ENCODE measurements around the gene PACSIN1. TPM values are rescaled to one million over a fixed set of nuclear protein-coding genes. Genes with fewer than 3 reads are reported as not detected.

Gene PACSIN1
- total RNA-seq, 1 donor from 2014 or later, result 3.4 TPM

DNA sequence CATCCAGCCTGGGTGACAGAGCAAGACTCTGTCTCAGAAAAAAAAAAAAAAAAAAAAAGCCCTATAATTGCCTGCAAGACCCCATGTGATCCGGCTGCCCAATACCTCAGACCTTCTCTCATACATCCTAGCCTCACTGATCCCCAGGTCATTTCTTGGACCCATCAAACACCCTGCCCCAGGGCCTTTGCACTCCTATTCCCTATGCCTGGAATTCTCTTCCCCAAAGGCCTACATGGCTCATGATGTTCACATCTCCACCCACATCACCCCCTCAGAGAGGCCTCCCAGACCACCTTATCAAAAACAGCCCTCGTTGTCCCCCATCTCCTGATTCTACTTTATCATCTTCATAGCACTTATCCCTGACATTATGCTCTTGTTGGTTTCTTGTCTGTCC lies 8.9 kb downstream of the PACSIN1 start:
- DNase-seq (ENCODE audit: extremely low spot score, unreplicated experiment), result no peak

DNA sequence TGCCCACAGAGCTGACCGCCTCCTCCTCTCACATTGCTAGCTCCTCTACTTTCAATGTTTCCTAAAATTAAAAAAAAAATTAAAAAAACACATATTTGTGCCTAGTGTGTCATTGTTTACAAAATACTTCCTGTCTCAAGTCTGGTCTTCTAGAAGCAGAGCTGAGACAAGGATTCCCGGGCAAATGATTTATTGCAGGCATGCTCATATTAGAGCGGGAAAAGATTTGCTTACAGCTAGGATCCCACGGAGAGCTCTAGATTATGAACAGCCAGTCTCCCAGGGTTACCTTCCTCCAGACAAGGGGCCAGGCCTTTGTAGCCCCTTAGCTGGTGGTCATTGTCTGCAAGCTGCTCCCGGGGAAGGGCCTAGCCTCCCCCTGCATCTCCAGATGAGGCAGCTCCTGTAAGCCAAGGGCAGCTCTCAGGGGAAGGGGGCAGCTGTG lies 9.4 kb downstream of the PACSIN1 start:
- H3K27me3 Mint-ChIP-seq, result peaks cover 3% of the 10 kb centered on the region
- no peaks in the 10 kb centered on the region for H3K36me3 Mint-ChIP-seq
- TF ChIP-seq, protein P1, sequence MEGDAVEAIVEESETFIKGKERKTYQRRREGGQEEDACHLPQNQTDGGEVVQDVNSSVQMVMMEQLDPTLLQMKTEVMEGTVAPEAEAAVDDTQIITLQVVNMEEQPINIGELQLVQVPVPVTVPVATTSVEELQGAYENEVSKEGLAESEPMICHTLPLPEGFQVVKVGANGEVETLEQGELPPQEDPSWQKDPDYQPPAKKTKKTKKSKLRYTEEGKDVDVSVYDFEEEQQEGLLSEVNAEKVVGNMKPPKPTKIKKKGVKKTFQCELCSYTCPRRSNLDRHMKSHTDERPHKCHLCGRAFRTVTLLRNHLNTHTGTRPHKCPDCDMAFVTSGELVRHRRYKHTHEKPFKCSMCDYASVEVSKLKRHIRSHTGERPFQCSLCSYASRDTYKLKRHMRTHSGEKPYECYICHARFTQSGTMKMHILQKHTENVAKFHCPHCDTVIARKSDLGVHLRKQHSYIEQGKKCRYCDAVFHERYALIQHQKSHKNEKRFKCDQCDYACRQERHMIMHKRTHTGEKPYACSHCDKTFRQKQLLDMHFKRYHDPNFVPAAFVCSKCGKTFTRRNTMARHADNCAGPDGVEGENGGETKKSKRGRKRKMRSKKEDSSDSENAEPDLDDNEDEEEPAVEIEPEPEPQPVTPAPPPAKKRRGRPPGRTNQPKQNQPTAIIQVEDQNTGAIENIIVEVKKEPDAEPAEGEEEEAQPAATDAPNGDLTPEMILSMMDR (conservative IDR thresholded peaks at IDR 0.05), result no peak
- H3K9me3 Mint-ChIP-seq, result peaks cover 5% of the 10 kb centered on the region
- peaks cover 4% of the 10 kb centered on the region for H3K4me1 Mint-ChIP-seq (ENCODE audit: unreplicated experiment)
- no peak for DNase-seq (ENCODE audit: extremely low spot score, unreplicated experiment)
- no peak overlapping the region for H3K4me3 Mint-ChIP-seq
- H3K27ac Mint-ChIP-seq, result no peak overlapping the region

More for the DNA sequence above, 8.9 kb downstream of the PACSIN1 start:
- H3K9me3 Mint-ChIP-seq, result peaks cover 5% of the 10 kb centered on the region
- TF ChIP-seq, protein P1 (conservative IDR thresholded peaks at IDR 0.05), result no peak
- no peaks in the 10 kb centered on the region for H3K36me3 Mint-ChIP-seq
- no peak overlapping the region for H3K4me3 Mint-ChIP-seq
- H3K27me3 Mint-ChIP-seq, result peaks cover 3% of the 10 kb centered on the region
- H3K27ac Mint-ChIP-seq, result no peak overlapping the region
- H3K4me1 Mint-ChIP-seq (ENCODE audit: unreplicated experiment), result peaks cover 4% of the 10 kb centered on the region

DNA sequence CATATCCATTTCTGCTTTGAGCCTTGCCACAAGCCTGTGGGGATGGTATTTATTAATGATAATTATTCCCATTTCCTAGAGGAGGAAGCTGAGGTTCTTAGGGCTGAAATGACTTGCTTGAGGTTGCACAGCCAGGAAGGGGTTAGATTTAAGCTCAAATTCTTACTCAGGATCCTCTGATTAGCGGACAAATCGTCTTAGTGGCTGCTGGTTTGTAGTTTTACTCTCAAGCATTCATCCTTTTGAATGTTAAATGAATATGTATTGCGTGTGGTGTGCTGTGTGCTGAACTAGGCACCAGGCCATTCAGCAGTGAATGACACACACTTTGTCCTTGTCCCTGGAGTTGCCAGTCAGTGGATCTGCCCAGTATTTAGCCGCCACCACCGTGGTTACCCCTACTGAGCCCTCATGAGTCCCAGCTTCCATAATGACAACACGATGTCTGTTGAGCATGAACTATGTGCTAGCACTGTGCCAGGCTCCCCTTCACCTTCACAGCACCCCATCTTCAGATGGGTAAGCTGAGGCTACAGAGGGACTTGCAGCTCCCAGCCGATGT lies 10.0 kb downstream of the PACSIN1 start:
- Mint-ChIP-seq H3K4me3 (no peak overlapping the region), H3K27ac (no peak overlapping the region), H3K9me3 (peaks cover 5% of the 10 kb centered on the region), H3K36me3 (no peaks in the 10 kb centered on the region), H3K4me1 (ENCODE audit: unreplicated experiment) (peaks cover 4% of the 10 kb centered on the region), H3K27me3 (peaks cover 3% of the 10 kb centered on the region)
- TF ChIP-seq, protein P1 (conservative IDR thresholded peaks at IDR 0.05), result no peak
- no peak for DNase-seq (ENCODE audit: extremely low spot score, unreplicated experiment)

DNA sequence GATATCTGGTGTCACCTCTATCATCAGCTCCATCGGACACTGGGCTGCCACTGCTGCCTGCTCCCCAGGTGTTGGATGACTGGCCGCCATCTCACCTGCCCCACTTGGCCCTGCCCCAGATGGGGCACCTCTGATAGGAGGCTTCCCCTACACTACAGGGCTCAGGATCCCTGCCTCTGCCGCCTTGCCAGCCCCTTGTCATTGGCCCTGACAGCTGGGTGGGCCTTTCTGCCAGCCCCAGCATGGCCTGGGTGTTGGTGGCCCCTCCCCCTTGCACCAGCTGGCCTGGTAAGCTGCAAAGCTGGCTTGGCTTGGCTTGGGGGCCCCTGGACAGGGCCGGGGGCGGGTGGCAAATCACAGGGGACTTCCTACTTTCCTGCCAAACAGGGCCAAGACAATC lies 10.6 kb downstream of the PACSIN1 start:
- TF ChIP-seq, protein P1 (conservative IDR thresholded peaks at IDR 0.05), result no peak
- H3K36me3 Mint-ChIP-seq, result no peaks in the 10 kb centered on the region
- peaks cover 5% of the 10 kb centered on the region for H3K9me3 Mint-ChIP-seq
- H3K27ac Mint-ChIP-seq, result no peak overlapping the region
- no peak for DNase-seq (ENCODE audit: extremely low spot score, unreplicated experiment)
- no peak overlapping the region for H3K4me3 Mint-ChIP-seq
- peaks cover 3% of the 10 kb centered on the region for H3K27me3 Mint-ChIP-seq
- H3K4me1 Mint-ChIP-seq (ENCODE audit: unreplicated experiment), result peaks cover 4% of the 10 kb centered on the region

DNA sequence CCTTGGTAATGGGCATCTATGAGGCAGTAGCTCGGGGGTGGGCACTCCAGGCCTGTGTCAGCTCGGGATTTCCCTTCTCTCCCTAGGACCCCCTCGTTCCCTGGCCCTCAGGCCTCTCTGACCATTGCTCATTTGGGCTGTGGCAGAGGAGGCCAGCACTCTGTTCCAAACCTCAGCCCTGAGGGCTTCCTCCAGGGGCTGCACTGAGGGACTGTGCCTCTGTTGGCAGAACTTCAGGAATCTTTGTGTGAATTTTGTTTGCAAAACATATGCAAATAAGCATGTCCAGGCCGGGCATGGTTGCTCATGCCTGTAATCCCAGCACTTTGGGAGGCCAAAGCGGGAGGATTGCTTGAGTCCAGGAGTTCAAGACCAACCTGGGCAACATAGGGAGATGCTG lies 11.0 kb downstream of the PACSIN1 start:
- Mint-ChIP-seq H3K4me3 (no peak overlapping the region), H3K36me3 (no peaks in the 10 kb centered on the region), H3K27me3 (peaks cover 3% of the 10 kb centered on the region), H3K27ac (no peak overlapping the region), H3K4me1 (ENCODE audit: unreplicated experiment) (peaks cover 4% of the 10 kb centered on the region), H3K9me3 (peaks cover 5% of the 10 kb centered on the region)
- no peak for DNase-seq (ENCODE audit: extremely low spot score, unreplicated experiment)
- TF ChIP-seq, protein P1 (conservative IDR thresholded peaks at IDR 0.05), result no peak
